Measurements from ENCODE around the gene RASGRP2.

Gene RASGRP2

GRCh38 chr11:64770120-64770519, 26.2 kb upstream of the RASGRP2 start:
- DNase-seq = no peak

DNA sequence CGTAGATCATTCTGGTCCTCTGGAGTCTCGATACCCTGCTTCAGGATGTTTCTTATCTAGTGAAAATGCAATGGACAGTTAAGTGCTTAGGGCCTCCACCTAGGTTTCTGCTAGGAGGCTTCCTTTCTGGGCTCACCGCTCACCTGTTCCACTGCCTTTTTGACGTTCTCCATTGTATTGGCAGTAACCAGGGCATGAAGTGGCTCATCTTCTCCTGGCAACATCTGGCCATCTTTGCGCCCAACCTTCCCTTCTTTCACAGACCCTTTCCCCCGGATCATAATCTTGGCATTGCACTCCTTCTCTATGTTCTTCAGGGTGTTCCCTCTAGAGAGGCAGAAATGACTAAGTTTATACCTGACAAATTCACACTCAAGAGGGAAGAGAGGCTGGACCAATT, 25.3 kb upstream of the RASGRP2 start:
- no peak for DNase-seq

- DNase-seq = no peak
These were observed 24.4 kb upstream of the RASGRP2 start for GRCh38 chr11:64768300-64768694.

DNA sequence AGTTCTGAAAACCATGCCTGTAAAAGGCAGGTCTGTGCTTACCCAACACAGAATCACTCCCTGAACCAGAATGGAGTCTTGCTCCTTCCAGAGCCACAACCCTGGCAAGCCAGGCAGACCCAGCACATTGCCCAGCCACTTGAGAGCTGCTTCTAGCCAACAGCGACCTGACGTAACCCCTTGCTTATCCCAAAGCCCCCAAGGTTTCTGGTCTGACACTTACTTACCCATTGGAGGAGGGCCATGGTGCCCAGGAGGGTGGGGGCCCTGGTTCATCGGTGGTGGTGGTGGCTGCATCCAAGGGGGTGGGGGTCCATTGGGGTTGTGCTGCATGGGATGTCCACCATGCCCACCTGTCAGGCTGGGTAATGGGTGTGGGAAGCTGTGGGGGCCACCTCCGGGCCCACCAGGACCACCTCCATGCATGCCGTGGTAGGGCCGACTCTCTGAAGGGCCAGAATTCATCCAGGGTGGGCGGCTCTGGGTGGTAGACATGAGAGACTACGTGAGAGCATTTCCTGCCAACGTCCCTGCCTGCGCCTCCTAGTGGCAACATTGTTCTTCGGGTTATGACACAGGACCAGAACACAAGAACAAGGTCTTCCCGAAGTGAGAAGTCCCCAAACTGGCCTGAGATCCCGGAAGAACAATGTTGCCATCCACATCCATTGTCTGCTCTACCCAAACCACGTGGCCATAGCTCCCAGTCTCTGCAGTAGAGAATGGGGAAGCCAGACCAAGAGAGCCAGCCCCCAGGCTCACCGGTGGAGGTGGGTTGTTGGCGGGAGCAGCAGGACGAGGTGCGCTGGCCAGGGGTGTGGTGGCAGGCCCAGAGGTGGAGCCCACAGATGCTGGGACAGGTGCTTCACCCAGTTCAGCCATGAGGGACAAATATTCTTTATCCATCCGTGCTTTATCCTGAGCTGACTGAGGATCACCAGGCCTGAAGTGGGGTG, 23.7 kb upstream of the RASGRP2 start:
- no peak for DNase-seq

DNA sequence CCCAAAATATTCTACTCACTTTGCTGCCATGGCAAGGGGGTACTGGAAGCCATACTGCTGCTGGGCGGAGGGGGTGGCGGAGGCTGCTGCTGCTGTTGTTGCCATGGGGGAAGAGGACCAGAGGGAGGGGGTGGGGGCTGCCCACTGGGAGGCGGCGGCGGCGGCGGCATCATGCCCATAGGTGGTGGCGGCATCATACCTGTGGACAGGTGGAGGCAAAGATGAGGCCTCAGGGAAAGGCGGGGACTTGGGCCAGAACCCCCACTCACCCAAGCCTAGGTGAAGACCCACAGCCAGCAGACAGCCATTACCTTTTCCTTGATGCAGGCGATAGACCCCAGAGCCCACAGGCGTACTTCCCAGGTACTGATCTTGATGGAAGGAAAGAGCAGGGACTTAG, 22.9 kb upstream of the RASGRP2 start:
- no peak for DNase-seq

DNA sequence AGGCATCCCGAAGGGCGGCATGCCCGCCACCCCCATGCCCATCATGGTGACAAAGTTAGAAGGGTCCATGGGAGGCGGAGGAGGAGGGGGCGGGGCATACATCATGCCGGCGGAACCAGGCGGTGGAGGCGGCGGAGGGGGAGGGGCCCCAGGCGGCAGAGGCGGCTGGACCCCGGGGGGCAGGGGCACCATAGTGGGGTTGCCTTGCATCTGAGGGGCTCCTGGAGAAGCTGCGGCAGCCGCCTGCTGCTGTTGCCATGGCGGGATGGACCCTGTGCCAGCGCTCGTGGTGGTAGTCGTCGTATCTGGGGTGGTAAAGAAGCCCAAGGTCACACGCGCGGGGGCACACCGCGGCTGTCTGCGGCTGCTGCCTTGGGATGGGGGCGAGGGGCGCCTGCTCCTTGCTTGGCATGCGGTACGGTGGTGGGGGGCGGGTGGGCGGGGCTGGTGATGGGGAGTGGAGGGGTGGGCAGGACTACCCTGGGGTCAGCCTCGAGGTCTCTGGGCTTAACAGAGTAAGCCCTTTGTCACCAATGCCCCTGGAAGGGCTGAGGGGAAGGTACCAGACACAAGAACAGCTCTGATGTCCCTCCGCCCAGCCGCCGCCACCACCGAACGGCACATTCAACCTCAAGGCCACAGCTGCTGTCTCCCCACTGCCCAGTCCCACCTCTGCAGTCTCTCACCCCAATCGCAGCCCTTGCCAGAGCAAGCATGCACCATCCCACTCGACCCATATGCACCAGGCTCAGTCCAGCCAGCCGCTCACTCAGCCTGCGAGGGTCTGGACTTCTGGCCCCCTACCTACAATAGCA, 22.1 kb upstream of the RASGRP2 start:
- no peak for DNase-seq

DNA sequence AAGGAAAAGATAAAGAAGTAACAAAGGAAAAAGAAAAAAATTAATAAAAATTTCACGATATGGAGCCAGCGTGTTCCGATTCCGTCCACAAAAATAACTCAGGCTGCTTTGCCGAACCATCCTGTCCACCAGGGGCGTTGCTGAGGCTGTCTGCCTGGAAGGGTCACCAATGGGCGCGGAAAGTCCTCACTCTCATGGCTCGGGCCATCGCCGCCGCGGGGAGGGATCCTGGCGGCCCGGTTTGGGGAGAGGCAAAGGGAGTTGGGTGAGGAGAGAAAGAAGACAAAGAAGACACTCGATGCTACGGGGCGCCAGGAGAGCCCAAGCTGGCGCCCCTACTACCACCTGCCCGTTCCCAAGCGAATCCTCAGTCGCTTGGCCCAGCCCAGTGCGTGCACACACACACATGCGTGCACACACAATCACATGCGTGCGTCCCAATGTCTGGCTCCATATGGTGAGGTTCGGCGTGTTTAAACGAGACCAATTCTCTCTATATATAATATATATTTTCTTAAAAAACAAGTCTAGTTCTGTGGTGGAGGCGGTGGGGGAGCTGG, 21.4 kb upstream of the RASGRP2 start:
- no peak for DNase-seq

DNA sequence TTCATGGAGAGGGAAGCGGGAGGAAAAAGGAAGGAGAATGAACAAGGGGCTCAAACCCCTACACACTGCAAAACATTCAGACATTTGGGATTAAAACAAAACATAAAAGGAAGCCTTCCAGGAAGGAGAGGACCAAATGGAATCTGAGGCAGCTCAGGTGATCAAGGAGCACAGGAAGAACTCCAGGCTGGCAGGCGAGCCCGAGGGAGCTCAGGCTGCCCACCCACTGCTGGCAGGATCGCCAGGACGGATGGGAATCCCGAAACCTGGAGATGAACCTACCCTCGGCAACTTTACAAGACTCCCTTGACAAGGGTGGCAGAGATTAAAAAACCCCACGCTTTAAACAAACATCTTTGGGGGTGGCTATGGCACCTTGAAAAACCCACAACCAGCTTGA, 20.8 kb upstream of the RASGRP2 start:
- no peak for DNase-seq

- no peak for DNase-seq
These were observed 20.2 kb upstream of the RASGRP2 start for GRCh38 chr11:64764040-64764611.

GRCh38 chr11:64763526-64764039, 19.6 kb upstream of the RASGRP2 start:
- no peak for DNase-seq

- no peak for DNase-seq
These were observed 19.0 kb upstream of the RASGRP2 start for GRCh38 chr11:64762674-64763525.

GRCh38 chr11:64762277-64762673, 18.3 kb upstream of the RASGRP2 start:
- DNase-seq = no peak

- DNase-seq = no peak
These were observed 16.9 kb upstream of the RASGRP2 start for GRCh38 chr11:64760759-64761420.

- no peak for DNase-seq
These were observed 16.1 kb upstream of the RASGRP2 start, which contains the start of gene PYGM for GRCh38 chr11:64759722-64760719. Gene PYGM, minus strand, starts transcription at chr11:64759974. Its CDS starts 76 bp downstream, at chr11:64759898.

- DNase-seq = no peak
These were observed 15.3 kb upstream of the RASGRP2 start for GRCh38 chr11:64759131-64759721.

DNA sequence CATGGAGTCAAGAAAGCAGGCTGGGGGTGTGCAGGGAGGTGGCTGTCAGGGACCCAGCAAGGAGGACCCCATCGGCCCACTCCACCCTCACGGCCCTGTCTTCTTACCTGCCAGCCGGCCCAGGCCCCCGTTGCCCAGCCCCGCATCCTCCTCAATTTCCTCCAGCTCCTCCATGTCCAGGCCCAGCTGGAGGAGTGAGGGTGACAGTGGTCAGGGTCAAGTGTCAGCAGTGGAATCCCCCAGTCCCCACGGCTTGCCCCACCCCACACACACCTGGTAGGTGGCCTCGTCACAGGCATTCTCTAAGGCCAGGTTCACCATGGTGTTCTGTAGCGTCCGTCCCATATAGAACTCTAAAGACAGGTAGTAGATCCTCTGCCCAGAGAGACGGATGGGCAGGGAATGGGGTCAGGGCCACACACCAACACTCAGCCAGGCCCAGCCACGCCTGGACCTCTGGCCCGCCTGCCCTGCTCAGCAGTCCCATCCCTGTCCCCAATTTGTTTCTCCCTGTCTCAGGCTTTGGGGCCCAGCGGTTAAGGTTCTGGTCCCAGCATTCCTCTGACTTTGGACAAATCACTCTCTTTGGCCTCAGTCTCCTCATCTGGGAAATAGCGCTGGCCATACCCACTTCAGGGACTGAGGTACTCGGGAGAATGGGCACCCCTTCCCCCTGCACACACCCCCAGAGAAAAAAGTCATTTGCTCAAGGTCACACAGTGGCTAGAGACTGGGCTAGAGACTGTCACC, 14.6 kb upstream of the RASGRP2 start:
- no peak for DNase-seq

DNA sequence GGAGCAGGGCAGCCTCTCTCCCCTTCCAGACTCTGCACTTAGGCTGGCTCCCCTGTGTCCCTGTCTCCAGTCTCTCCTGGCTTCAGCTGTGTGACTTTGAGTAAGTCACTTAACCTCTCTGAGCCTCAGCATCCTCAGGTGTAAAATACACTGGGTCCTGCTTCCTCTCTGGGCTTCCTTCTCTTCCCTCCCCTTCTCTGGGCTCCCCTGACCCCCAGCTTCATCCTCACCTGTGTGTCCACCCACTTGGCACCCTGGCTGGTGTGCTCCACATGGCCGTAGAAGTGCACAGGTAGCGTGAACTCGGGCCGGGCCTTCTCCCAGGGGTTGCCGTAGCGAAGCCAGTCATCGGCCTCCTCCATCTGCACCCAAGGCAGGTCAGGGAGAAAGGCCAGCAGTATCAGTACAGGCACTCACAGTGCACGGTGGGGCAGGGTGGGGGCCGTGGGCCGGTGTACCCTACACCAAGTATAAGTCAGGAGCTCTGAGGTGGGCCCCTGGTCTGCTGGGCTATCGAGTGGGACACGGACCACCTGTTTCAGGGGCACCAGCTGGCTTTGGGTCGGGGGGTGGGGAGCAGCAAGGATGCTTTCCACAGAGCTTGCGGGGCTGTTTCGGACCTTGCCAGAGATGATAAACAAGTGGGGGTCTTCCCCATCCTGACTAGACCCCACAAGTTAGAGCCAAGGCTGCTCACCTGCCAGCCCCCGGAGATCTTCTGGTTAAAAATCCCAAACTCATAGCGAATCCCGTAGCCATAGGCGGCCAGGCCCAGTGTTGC, 13.8 kb upstream of the RASGRP2 start:
- no peak for DNase-seq

Data from SIG-M5 (cell line).